Measurements from ENCODE around the gene RIMBP2.
"Not testable (repeated sequence)": the region's sequence is repeated elsewhere in the genome, so short reads cannot be mapped to it uniquely, and the experiment has no call there.

RIMBP2 gene

GRCh38 chr12:130703733-130704375 lies 12.2 kb downstream of the RIMBP2 start:
- DNase-seq: no peak

GRCh38 chr12:130702966-130703732 lies 12.9 kb downstream of the RIMBP2 start:
- DNase-seq: no peak

DNA sequence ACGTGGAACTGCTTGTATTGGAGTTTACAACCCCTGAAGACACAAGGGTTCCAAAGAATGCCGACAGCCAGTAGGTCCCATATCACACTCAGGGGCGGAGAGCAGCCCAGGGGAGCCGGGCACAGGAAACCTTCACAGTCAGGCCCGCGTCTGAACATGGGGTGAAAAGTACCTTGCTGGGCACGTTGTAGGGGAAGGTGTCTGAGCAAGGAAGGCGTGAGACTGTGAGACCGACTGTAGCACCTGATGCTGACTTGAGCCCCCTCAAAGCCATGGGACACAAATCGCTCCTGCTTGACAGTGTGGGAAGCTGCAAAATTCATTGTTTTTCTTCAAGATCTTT lies 14.7 kb downstream of the RIMBP2 start:
- no peak for DNase-seq

- no peak for DNase-seq
Measured at GRCh38 chr12:130700492-130701401, 15.4 kb downstream of the RIMBP2 start.

DNA sequence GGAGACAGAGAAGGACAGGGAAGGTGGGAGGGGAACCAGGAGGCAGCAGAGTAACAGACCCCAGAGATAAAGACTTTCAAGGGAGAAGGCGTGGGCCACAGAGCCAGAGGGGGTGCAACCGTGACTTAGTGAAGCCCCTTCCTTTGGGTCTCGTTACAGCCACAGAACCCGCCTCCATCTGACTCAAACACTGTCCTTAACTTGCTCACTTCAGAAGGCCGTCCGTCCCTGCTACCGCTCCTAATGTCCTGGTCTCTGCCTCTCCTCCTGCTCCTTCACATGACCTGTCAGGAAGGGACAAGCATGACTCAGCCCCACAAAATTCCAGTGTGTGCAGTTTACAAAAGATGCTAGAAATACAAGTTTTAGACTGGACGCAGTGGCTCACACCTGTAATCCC lies 18.0 kb downstream of the RIMBP2 start:
- DNase-seq: no peak

GRCh38 chr12:130696379-130697100 lies 19.6 kb downstream of the RIMBP2 start:
- DNase-seq: no peak

DNA sequence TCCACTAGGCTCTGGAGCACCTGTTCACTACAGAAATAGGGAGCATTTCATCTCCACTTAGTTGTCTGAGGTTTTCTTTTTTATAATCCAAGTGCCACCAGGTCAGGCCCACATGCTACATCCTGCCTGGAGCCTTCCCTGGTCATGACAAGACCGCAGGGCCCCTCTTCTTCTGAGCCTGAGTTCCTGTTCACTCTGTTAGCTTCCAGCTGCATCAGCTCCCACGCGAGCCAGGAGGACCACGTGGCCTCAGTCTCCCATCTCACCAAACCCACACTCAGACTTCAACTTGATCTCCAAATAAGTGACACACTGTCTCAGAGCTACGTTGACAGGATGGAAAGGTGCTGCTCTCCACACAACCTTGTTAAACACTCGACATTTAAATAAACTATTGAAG lies 21.0 kb downstream of the RIMBP2 start:
- DNase-seq: no peak

- no peak for DNase-seq
Measured at GRCh38 chr12:130689408-130690405, 26.4 kb downstream of the RIMBP2 start.

- not testable (repeated sequence) for DNase-seq
Measured at GRCh38 chr12:130688999-130689398, 27.1 kb downstream of the RIMBP2 start.

DNA sequence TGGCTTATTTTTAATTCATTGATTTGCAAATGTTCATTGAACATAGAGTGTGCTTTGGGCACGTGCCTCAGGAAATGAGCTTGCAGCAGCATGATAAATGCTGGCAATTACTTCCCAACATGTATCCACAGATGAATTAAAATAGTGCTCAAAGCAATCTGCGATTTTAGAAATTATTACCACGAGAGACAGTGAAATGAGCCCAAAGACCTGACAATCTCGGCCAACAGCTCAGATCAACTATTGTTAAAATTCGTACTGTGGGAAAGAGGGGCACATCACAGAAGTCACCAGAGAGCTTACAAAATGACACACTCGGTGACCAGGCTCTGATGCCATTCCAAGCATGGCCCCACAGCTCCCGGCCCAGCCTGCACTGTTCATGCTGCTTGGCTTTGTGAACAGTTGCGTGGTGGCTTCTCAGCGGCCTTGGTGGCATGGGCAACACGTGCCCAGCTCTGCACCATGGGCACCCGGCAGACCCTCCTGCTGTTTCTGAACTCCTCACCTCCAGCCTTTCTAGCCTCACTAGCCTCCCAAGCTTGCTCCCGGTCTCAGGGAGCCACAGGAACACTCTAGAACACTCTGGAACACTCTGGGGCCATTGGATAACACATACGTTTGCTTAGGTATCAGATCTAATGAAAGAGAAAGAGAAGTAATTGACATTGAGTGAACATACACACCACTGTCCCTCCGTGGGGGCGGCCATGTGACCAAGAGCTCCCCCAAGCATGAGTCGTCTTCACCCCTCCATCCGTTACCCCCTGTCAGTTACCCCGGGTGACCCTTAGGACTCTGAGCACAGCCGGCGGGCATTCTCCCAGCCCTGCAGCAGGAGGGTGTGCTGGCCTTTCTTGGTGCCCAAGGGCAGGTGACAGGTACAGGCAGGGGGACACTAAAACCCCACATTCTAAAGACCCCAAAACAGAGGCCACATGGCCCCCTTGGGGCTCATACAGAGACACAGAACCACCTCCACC lies 28.0 kb downstream of the RIMBP2 start:
- no peak for DNase-seq

- no peak for DNase-seq
Measured at GRCh38 chr12:130687190-130687589, 28.9 kb downstream of the RIMBP2 start.

GRCh38 chr12:130686511-130686991 lies 29.5 kb downstream of the RIMBP2 start:
- DNase-seq: no peak

DNA sequence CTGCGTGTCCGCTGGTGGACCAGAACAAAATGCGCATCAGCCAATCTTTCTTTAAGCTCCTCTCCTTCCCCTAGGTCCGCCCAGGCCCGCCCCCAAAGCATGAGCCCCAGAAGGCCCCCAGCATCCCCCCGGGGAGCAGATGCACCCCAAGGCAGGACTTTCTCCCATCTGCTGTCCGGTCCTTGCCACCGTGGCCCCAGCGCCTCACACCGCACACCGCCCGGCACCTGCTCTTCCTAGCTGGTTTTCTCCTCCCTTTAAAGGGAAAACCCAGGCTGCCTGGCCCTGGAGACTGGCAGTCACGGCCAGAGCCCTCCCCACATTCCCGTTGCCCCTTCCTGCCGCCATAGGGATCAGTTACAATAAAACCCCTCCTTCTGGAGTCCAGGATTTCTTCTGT lies 30.2 kb downstream of the RIMBP2 start:
- DNase-seq: no peak

DNA sequence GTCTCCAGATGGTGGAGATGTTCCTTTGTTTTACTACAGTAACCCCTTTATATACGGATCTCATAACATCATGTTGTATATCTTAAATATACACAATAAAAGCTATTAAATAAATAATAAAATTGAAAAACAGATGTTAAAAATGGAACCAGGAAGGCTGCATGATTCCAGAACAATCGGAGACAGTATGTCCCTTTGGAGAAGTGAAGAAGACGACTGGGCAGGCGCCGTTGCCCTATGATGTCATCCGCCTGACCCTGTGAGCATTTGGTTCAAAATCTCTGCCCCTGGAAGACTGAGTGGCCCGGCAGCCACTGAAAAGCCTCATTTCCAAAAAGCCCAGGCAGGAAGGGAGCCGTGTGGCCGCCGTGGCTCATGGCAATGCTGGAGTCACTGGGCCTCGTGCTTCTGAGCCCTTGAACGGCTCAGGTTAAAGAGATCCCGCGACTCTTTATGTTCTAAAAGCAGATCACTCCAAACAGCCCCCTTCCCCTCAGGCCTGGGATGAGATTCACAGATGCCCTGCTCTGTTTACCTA lies 30.8 kb downstream of the RIMBP2 start:
- DNase-seq: no peak

- DNase-seq: no peak
Measured at GRCh38 chr12:130683811-130684210, 32.3 kb downstream of the RIMBP2 start.

- DNase-seq: no peak
Measured at GRCh38 chr12:130683080-130683479, 33.0 kb downstream of the RIMBP2 start.

DNA sequence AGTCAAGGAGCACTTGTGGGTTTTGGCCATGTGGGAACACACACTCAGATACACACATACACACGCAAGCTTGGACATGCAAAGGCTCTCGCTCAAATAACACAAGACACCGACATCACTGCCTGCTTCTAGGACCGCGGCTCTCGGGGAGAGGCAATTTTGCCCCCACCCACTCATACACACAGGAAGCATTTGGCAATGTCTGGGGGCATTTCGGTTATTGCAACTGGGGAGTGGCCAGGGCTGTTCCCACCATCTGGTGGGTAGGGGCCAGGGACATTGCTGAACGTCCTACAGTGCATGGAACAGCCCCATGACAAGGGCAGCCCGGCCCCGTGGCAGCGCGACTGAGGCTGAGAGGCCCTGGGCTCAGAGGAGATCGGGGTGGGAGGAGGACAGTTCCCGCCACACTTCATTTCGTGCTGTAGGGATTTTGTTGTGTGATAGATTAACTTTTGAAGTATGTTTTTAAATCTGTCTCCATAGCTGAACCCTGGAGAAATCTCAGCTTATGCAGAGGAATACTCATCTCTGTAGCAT lies 35.6 kb downstream of the RIMBP2 start:
- DNase-seq: no peak

DNA sequence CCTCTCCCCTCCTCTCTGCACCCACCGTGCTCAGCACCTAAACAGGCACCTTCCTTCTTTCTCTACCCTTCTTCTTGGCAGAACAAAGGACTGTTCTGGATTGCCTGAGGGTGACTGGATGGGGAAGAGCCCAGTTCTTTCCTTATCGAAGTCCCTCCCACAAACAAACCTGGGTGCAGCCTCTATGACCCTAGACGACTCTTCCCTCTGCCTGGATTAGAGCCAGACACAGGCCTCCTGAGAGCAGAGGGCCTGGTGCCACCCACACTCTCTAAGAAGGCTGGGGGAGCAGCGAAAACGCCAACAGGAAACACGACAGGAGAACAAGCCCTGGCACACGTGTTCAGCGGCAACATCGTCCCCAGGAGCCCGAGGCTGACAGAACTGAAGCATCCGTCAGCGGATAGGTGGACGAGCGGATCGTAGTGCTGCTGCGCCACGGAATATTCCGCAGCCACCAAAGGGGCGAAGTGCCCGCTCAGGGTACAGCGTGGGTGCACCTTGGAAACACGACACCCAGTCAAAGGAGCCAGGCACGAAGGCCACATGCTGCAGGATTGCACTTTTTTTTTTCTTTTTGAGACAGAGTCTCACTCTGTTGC lies 38.0 kb downstream of the RIMBP2 start:
- DNase-seq: no peak

DNA sequence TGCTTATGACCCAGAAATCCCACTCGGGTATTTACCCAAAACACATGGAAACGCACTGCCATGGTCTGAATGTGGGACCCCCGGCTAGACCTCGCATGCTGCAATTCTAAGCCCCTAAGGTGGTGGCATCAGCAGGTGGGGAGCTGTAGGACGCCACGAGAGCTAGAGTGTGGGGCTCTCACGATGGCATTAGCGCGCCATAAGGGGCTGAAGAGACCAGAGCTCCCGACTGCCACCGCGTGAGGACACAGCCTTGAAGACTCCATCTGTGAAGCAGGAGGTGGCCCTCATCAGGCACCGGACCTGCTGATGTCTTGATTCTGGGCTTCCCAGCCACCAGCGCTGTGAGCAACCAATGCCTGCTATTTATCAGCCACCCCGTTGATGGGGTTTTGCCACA lies 40.3 kb downstream of the RIMBP2 start:
- no peak for DNase-seq

Data from GDM1 (cell line).